OCI-LY1 (cell line): ENCODE data around the gene EML6.

Experiments
- H2AFZ ChIP-seq: fragments of 200-600 bp; sonication (generic), shearing (Covaris generic); 2 replicates; pipeline ENCODE4 v1.6.0; 2014; ENCODE audit warnings: antibody characterized with exemption, mild to moderate bottlenecking, low read length
- H3F3A ChIP-seq: fragments of 200-600 bp; sonication (generic), shearing (Covaris generic); 2 replicates; pipeline ENCODE4 v1.6.0; 2014; ENCODE audit warnings: mild to moderate bottlenecking, antibody characterized with exemption, low read length, moderate library complexity; ENCODE audit not compliant: insufficient read depth
- H3K27ac ChIP-seq: fragments of 200-600 bp; sonication (generic); 2 replicates; pipeline ENCODE4 v1.5.1; 2014; ENCODE audit warnings: low read length, mixed run types, mild to moderate bottlenecking, low read depth; ENCODE audit not compliant: poor library complexity, severe bottlenecking
- H3K27me3 ChIP-seq: fragments of 200-600 bp; sonication (generic); 2 replicates; pipeline ENCODE4 v1.6.0; 2014; ENCODE audit warnings: antibody characterized with exemption, mild to moderate bottlenecking, low read length, moderate library complexity; ENCODE audit not compliant: insufficient read depth
- H3K36me3 ChIP-seq: fragments of 200-600 bp; sonication (generic); 2 replicates; pipeline ENCODE4 v1.6.1; 2014; ENCODE audit warnings: mild to moderate bottlenecking, antibody characterized with exemption, low read length, moderate library complexity, mixed read lengths; ENCODE audit not compliant: insufficient read depth
- H3K4me1 ChIP-seq: fragments of 200-600 bp; sonication (generic); 2 replicates; pipeline ENCODE4 v1.5.1; 2014; ENCODE audit warnings: mild to moderate bottlenecking, low read length, moderate library complexity; ENCODE audit not compliant: insufficient read depth, severe bottlenecking
- H3K4me2 ChIP-seq: fragments of 200-600 bp; sonication (generic), shearing (Covaris generic); 2 replicates; pipeline ENCODE4 v1.6.1; 2014; ENCODE audit warnings: low read length
- H3K4me3 ChIP-seq: fragments of 200-600 bp; sonication (generic); 2 replicates; pipeline ENCODE4 v1.5.1; 2014; ENCODE audit warnings: low read length, low read depth, mild to moderate bottlenecking, mixed read lengths; ENCODE audit not compliant: poor library complexity, severe bottlenecking
- H3K79me2 ChIP-seq: fragments of 200-600 bp; shearing (Covaris generic); 2 replicates; pipeline ENCODE4 v1.6.1; 2016; ENCODE audit warnings: mixed run types, low read length, mixed read lengths; ENCODE audit not compliant: insufficient read depth
- H3K9ac ChIP-seq: fragments of 200-600 bp; sonication (generic), shearing (Covaris generic); 2 replicates; pipeline ENCODE4 v1.6.1; 2014; ENCODE audit warnings: mild to moderate bottlenecking, low read length, mixed read lengths
- H3K9me2 ChIP-seq: fragments of 200-600 bp; sonication (generic), shearing (Covaris generic); 2 replicates; pipeline ENCODE4 v1.6.1; 2014; ENCODE audit warnings: low read depth, mild to moderate bottlenecking, low read length, mixed read lengths
- H3K9me3 ChIP-seq: fragments of 200-600 bp; shearing (Covaris generic); 2 replicates; pipeline ENCODE4 v1.6.1; 2014; ENCODE audit warnings: low read length, mixed read lengths
- H4K20me1 ChIP-seq: fragments of 200-600 bp; sonication (generic), shearing (Covaris generic); 2 replicates; pipeline ENCODE4 v1.6.0; 2016; ENCODE audit warnings: mild to moderate bottlenecking, low read length; ENCODE audit not compliant: insufficient read depth
- CTCF ChIP-seq: fragments of 200-600 bp; sonication (generic), shearing (Covaris generic); IDR thresholded peaks from 2 replicates; pipeline ENCODE4 v1.5.1; 2017; ENCODE audit warnings: mild to moderate bottlenecking, antibody characterized with exemption, low read length, moderate library complexity, mixed read lengths
- EZH2 ChIP-seq: fragments of 200-600 bp; sonication (generic), shearing (Covaris generic); IDR thresholded peaks from 2 replicates; pipeline ENCODE4 v1.8.0; 2017; ENCODE audit warnings: borderline replicate concordance, mixed run types, mild to moderate bottlenecking, antibody characterized with exemption, low read length, moderate library complexity, mixed read lengths

EML6 gene

GRCh38 chr2:54947646-54948045 lies 224.2 kb downstream of the EML6 start:
- Histone ChIP-seq H3K9me2 (no peaks in the 10 kb centered on the region), H3K27me3 (no peaks in the 10 kb centered on the region), H3K36me3 (peaks cover 80% of the 10 kb centered on the region), H3F3A (0 out of 2 replicates have a peak, but pooled peaks cover 4% of the 10 kb centered on the region), H3K9me3 (no peaks in the 10 kb centered on the region), H2AFZ (no peak overlapping the region), H4K20me1 (no peaks in the 10 kb centered on the region), H3K9ac (no peak overlapping the region), H3K4me2 (no peak overlapping the region), H3K4me3 (no peak overlapping the region), H3K4me1 (no peaks in the 10 kb centered on the region), H3K27ac (no peak overlapping the region), H3K79me2 (no peaks in the 10 kb centered on the region)
- no peak for TF ChIP-seq CTCF
- no peak for TF ChIP-seq EZH2

- H3K79me2 ChIP-seq, result no peaks in the 10 kb centered on the region
- H3K36me3 ChIP-seq, result peaks cover 80% of the 10 kb centered on the region
- no peak overlapping the region for H2AFZ ChIP-seq
- no peaks in the 10 kb centered on the region for H3K9me3 ChIP-seq
- H3K4me1 ChIP-seq, result no peaks in the 10 kb centered on the region
- no peaks in the 10 kb centered on the region for H3K27me3 ChIP-seq
- H3K9me2 ChIP-seq, result no peaks in the 10 kb centered on the region
- no peak overlapping the region for H3K9ac ChIP-seq
- H3K27ac ChIP-seq, result no peak overlapping the region
- 0 out of 2 replicates have a peak, but pooled peaks cover 4% of the 10 kb centered on the region for H3F3A ChIP-seq
- H4K20me1 ChIP-seq, result no peaks in the 10 kb centered on the region
- H3K4me3 ChIP-seq, result no peak overlapping the region
- no peak overlapping the region for H3K4me2 ChIP-seq
- TF ChIP-seq EZH2 (no peak), CTCF (no peak)
These were observed 224.7 kb downstream of the EML6 start for GRCh38 chr2:54948120-54948519.

- TF ChIP-seq EZH2, result no peak
- TF ChIP-seq CTCF, result no peak
- H3K4me3 ChIP-seq, result no peak overlapping the region
These were observed 226.0 kb downstream of the EML6 start for GRCh38 chr2:54949431-54949830.

More at GRCh38 chr2:54949431-54949830, 226.0 kb downstream of the EML6 start:
- Histone ChIP-seq H3K27me3 (no peaks in the 10 kb centered on the region), H3K27ac (no peak overlapping the region), H3K9me3 (no peaks in the 10 kb centered on the region), H2AFZ (no peak overlapping the region), H3K4me1 (no peaks in the 10 kb centered on the region), H3F3A (no peaks in the 10 kb centered on the region), H3K79me2 (no peaks in the 10 kb centered on the region), H3K9me2 (no peaks in the 10 kb centered on the region), H3K36me3 (peaks cover 93% of the 10 kb centered on the region), H3K9ac (no peak overlapping the region), H3K4me2 (no peak overlapping the region), H4K20me1 (no peaks in the 10 kb centered on the region)
